Stimulated activated CD4-positive, alpha-beta T cell treated with anti-CD3 and anti-CD28 coated beads, Interleukin-15, amount 100 ng/mL, for 48 hours (primary cell): ENCODE data around the gene HMX3.
A peak's percentile ranks its signal among the peaks of the same experiment; 100 is the strongest.

ENCODE experiments used
- DNase-seq, 2 donors: peaks; one replicate each; pipeline ENCODE4 v3.0.0-alpha.2; 2020; ENCODE audit warnings: low read depth in 2 of 2

Gene HMX3

GRCh38 chr10:123135415-123136141, at the start of gene HMX3:
Gene HMX3 (plus strand): TSS chr10:123135970. CDS start chr10:123136051, 81 bp downstream.
- no peak for DNase-seq

GRCh38 chr10:123086281-123086680, 49.5 kb upstream of the HMX3 start:
- no peak for DNase-seq

- DNase-seq: no peak
Observed at GRCh38 chr10:123087348-123087747, 48.4 kb upstream of the HMX3 start.

- no peak for DNase-seq
Observed at GRCh38 chr10:123087786-123088185, 48.0 kb upstream of the HMX3 start.

- DNase-seq: no peak
Observed at GRCh38 chr10:123092635-123093414, 42.9 kb upstream of the HMX3 start.

- DNase-seq: no peak
Observed at GRCh38 chr10:123093489-123093888, 42.3 kb upstream of the HMX3 start.

- DNase-seq: no peak
Observed at GRCh38 chr10:123096452-123096851, 39.3 kb upstream of the HMX3 start.

- DNase-seq: no peak
Observed at GRCh38 chr10:123097039-123097438, 38.7 kb upstream of the HMX3 start.

GRCh38 chr10:123100030-123100762, 35.6 kb upstream of the HMX3 start:
- DNase-seq: no peak

GRCh38 chr10:123101872-123102271, 33.9 kb upstream of the HMX3 start:
- DNase-seq: no peak

GRCh38 chr10:123102673-123103072, 33.1 kb upstream of the HMX3 start:
- DNase-seq: no peak

GRCh38 chr10:123103944-123104343, 31.8 kb upstream of the HMX3 start:
- DNase-seq: no peak

GRCh38 chr10:123109466-123109865, 26.3 kb upstream of the HMX3 start:
- no peak for DNase-seq

- DNase-seq: no peak
Observed at GRCh38 chr10:123117644-123118417, 17.9 kb upstream of the HMX3 start.

GRCh38 chr10:123119081-123119480, 16.7 kb upstream of the HMX3 start:
- no peak for DNase-seq

GRCh38 chr10:123126246-123126645, 9.5 kb upstream of the HMX3 start:
- DNase-seq: no peak

- no peak for DNase-seq
Observed at GRCh38 chr10:123129618-123130271, 6.0 kb upstream of the HMX3 start.

GRCh38 chr10:123132576-123133477, 2.9 kb upstream of the HMX3 start:
- DNase-seq: peak; percentile 76 to 81

GRCh38 chr10:123133541-123134342, 2.0 kb upstream of the HMX3 start:
- DNase-seq: no peak
